Epidermal melanocyte (primary cell): Measurements from ENCODE around the gene NPBWR2.
"Not testable (repeated sequence)": the region's sequence is repeated elsewhere in the genome, so short reads cannot be mapped to it uniquely, and the experiment has no call there.

ENCODE experiments used
- DNase-seq: peaks from one replicate; pipeline ENCODE4 v3.0.0; 2011; ENCODE audit warnings: low spot score; ENCODE audit not compliant: insufficient read length

NPBWR2 gene

GRCh38 chr20:64104667-64105451, 2.5 kb downstream of the NPBWR2 start:
- DNase-seq: no peak

- no peak for DNase-seq
Observed at GRCh38 chr20:64103871-64104666, 3.3 kb downstream of the NPBWR2 start.

DNA sequence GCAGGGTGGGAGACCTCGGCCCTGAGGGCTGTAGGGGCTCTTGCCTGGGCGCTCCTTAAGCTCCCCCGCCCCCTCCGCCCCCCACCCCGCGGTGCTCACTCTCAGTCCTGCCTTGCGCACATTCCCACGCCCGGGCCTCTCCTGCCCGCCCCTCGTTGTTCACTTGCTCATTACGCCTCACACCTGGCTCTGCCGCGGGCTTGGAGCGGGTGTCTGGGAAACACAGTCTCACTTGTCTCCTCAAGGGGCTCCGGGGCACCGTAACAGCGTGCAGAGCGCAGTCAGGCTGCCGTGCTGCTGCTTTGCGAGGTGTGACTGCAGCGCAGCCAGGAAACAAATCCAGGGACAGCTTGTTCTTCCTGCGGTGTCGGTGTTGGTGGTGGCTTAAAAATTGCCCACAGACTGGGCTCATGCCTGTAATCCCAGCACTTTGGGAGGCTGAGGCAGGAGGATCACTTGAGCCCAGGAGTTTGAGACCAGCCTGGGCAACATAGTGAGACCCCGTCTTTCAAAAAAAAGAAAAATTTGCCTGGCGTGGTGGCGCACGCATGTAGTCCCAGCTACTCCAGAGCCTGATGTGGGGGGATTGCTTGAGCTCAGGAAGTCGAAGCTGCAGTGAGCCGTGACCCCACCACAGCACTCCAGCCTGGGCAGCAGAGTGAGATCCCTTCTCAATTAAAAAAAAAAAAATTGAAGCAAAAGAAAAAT, 4.6 kb downstream of the NPBWR2 start:
- DNase-seq: no peak

- DNase-seq: no peak
Observed at GRCh38 chr20:64101731-64102621, 5.4 kb downstream of the NPBWR2 start.

DNA sequence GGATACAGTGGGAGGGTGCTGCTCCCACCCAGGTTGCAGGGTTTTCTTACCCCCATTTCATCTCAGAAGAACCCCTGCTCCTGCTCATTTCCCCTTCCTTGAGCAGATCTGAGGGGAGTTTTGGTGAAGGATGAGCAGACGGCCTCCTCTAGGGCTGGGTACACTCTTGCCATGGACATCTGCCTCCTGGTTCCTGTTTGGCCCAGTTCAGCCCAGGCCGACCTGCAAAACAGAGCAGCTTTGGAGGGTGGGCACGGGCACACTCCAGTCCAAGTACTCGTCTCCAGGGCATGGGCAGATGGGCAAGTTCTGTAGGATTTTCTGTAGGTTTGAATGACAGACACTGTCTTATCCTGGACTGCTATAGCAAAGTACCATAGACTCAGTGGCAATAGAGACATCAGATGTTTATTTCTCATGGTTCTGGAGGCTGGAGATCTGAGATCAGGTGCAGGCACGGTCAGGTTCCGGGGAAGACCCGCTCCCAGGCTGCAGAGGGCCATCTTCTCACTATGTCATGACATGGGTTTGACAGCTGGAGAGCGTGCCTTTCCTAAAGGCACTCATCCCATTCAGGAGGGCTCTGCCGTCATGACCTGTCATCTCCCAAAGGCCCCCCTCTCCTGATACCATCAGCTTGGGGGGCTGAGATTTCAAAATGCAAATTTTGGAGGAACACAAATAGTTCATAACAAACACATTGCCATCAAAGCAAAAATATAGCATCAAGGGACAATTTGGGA, 6.2 kb downstream of the NPBWR2 start:
- DNase-seq: no peak

DNA sequence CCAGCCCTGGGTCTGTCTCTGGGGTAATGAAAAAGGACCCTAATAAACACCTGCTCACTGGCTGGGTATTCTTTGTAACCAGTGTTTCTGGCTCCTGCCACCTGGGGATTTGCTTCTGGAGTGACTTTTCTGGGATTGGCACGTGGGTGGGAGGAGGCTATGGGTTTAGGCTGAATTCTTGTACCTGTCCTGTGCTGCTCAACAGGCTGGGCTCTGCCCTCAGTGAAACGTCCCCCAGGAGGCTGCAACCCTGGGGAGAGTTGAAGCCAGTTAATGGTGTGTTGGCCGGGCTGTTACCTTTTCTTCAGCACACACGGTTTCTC, 6.8 kb downstream of the NPBWR2 start:
- DNase-seq: no peak

- no peak for DNase-seq
Observed at GRCh38 chr20:64099880-64100565, 7.3 kb downstream of the NPBWR2 start.

DNA sequence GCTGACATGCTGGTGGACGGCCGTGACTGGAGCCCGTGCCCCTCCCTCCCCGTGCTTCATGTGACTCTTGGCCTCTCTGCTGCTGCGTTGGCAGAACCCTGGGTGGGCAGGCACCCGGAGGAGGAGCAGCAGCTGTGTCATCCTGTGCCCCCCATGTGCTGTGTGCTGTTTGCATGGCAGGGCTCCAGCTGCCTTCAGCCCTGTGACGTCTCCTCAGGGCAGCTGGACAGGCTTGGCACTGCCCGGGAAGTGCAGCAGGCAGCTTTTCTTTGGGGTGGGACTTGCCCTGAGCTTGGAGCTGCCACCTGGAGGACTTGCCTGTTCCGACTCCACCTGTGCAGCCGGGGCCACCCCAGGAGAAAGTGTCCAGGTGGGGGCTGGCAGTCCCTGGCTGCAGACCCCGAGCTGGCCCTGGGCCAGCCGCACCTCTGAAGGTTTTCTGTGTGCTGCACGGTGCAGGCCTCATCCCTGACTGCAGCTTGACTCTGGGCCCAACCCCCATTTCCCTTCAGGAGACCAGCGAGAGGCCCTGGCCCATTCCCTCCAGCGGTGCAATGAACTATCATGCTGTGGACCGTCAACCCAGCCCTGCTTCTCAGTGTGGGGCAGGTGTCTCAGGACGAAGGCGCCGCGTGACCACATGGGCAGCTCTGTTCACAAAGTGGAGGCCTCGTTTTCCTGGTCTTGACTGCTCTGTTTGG, 8.1 kb downstream of the NPBWR2 start:
- DNase-seq: no peak

- DNase-seq: no peak
Observed at GRCh38 chr20:64098471-64099013, 8.8 kb downstream of the NPBWR2 start.

GRCh38 chr20:64096535-64096934, 10.8 kb downstream of the NPBWR2 start:
- no peak for DNase-seq

DNA sequence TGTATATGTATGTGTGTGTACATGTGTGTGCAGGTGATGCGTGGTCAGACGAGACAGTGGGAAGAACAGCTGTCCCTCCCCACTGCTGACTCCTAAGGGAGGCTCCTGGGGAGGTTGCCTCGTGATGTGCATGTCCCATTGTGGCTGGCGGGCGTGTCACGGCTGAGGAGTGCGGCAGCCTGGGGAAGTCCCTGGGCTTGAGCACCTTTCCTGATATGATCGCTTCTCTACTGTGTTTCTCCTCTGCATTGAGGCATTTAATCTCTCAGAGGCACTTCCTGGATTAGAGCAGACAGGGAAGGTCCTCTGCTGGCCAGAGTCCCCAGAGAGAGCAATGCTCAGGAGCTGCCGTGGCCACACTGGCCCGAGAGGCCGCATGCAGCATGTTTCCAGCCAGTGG, 11.4 kb downstream of the NPBWR2 start:
- no peak for DNase-seq

- DNase-seq: no peak
Observed at GRCh38 chr20:64095455-64095854, 11.9 kb downstream of the NPBWR2 start.

DNA sequence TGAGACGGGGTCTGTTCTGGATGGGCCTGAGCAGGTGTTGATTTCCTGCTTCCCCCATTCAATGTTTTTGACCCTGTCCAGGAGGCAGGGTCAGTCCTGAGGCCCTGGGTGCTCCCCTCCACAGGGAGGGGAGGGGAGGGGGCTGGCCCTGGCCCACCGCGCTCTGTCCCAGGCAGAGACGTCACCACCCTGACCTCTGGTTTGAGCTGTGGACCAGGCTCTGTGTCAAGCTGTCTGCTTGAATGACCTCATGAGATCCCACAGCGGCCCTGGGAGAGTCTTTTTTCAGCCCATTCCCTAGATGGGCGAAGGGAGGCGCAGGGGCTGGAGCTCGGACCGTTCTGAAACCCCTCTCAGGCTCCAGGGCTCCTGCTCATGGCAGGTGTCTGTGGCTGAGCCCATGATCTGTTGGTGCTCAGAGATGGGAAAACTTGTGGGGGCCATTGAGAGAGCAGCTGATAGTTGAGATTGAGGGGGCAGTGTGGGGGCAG, 14.3 kb downstream of the NPBWR2 start:
- DNase-seq: no peak

- no peak for DNase-seq
Observed at GRCh38 chr20:64092258-64093012, 14.9 kb downstream of the NPBWR2 start.

DNA sequence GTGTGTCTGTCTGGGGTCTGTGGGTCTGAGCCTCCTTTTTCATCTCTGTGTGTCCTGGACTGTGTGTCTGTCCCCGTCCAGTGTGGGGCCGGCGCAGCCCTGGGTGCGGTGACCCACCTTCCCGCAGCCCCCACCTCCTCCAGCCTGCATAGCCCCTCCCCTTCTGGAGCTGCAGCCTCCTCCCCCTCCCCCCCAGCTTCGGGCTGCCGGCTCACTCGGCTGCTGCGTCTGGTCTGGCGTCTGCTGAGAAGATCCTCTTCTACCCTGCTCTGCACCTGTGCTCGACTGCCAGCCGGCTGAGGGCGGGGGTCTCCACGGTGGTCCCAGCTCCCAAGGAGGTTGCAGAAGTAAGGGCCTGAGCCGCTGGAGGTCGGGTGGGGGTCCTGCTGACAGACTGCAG, 15.6 kb downstream of the NPBWR2 start:
- DNase-seq: no peak

GRCh38 chr20:64091340-64091739, 16.0 kb downstream of the NPBWR2 start:
- DNase-seq: no peak

DNA sequence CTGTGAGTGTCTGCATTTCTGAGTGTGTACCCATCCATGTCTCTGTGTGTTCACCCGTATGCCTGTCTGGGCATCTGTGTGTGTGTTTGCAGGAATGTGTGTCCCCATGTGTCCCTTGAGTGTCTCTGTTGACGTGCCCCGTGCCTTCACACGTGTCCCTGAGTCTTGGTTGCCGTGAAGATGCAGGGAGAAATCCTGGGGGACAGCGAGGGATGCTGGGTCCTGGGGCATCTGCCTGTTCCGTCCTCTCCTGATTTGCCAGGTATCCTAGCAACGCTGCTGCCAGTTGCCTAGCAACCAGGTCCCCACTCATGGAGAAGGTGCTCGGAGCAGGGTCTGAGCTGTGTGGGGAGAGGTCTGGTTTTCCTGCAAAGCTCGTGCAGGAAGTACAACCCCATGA, 17.2 kb downstream of the NPBWR2 start:
- no peak for DNase-seq

- DNase-seq: not testable (repeated sequence)
Observed at GRCh38 chr20:64088586-64088985, 18.8 kb downstream of the NPBWR2 start.
